NCI-H510A treated with DMSO at 0.1 percent for 48 hours (cell line): Measurements from ENCODE around the gene RBM33.
"Not testable (repeated sequence)": the region's sequence is repeated elsewhere in the genome, so short reads cannot be mapped to it uniquely, and the experiment has no call there.

Source experiments
- DNase-seq: peaks from one replicate; lab custom pipeline; 2025; lab: John Stamatoyannopoulos, UW

The RBM33 gene

DNA sequence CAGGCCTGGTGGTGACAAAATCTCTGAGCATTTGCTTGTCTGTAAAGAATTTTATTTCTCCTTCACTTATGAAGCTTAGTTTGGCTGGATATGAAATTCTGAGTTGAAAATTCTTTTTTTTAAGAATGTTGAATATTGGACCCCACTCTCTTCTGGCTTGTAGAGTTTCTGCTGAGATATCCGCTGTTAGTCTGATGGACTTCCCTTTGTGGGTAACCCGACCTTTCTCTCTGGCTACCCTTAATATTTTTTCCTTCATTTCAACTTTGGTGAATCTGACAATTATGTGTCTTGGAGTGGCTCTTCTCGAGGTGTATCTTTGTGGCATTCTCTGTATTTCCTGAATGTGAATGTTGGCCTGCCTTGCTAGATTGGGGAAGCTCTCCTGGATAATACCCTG is 46.2 kb downstream of the RBM33 start:
- not testable (repeated sequence) for DNase-seq

DNA sequence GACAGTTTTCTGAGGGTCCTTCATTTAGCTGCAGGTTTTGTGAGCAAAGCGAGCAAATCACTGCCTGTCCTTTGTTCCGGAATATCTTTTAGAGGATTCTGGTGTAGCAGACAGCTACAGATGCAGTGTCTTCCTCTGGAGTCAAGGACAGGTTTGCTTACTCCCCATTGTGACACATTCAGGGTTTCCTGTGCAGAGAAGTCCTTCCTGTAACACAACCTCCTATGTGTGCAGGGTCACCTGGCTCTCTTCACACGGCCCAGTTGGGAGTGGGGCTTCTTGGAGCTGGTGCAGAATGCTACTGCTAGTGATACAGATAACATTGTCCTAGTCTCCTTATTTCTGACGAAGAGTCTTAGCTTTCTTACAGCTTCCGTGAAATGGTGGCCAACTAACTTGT is 47.9 kb downstream of the RBM33 start:
- no peak for DNase-seq

DNA sequence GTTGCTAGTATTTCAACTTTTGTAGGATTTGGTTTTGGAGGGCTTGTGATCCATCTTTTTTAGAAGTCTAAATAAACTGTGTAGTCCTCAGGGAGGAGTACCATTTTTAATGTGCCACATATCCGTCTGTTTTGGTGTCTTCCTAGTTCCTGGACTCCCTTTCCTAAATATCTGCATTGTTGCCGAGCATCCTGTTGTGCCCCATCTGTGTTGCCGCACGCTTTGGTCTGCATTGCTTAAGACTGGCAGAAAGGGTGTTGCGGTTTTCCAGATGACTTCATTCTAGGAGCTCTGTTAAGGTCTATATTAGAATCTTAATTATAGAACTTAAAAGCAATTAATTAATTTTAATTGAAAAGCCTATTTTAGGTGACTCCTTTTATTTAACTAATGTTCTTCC is 49.4 kb downstream of the RBM33 start:
- no peak for DNase-seq

DNA sequence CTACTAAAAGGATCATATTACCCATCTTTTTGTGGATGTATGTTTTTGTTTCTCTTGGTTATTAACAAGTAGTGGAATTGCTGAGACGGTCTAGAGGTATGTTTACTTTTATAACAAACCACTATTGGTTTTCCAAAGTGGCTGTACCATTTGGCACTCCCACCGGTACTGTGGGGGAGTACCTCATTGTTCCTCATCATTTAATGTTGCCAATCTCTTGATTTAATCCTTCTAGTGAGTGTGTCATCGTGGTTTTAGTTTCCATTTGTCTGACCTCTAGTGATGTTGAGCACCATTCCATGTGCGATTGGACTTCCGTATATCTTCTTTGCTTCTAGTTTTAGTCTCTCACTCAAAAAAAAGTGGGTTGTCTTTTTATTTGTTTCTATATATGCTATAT is 50.4 kb downstream of the RBM33 start:
- DNase-seq, result no peak

DNA sequence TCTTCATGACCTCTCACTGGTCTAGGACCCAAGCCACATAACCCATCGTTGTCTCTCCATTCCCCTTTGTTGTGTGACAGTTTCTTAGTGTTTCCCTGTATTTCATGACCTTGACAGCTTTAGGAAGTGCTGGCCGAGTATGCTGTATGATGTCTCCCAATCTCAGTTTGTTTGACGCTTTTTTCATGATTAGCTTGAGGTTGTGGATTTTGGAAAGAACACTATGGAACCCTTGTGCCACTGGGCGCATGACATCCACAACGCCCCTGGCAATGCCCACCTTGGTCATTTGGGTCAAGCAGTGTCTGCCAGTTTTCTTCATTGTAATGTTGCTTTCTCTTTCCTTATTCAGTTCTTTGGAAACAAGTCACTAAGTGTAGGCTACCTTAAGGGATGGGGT is 52.3 kb downstream of the RBM33 start:
- DNase-seq, result no peak

DNA sequence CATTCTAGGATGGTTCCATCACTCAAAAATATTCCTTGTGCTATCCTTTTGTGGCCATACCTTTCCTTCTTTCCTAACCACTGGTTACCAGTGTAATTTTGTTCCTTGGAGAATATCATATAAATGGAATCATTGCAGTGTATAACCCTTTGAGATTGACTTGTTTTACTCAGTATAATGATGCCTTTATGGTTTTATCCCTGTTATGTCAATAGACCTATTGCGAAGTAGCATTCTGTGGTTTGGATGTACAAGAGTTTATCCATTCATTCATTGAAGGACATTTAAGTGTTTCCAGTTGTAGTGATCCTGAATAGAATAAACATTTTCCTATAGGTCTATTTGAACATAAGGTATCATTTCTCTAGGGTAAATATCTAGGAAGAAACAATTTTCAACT is 54.2 kb downstream of the RBM33 start:
- DNase-seq, result no peak

DNA sequence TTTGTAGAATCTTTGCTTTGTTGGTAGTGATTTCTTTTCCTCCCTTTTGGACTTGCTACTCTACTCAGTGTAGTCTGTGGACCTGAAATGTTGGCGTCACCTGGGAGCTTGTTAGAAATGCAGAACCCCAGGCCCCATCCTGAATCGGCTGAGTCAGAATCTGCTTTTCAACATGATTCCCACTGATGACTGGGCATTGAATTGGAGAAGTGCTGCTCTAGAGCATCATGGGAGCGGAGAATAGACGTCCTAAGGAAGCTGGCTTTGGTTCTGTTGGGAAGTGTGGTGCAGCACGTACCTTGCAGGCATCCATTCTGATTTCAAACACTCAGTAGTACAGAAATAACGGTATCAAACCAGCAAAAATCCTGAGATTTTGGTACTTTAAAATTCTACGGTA is 54.7 kb downstream of the RBM33 start:
- no peak for DNase-seq

DNA sequence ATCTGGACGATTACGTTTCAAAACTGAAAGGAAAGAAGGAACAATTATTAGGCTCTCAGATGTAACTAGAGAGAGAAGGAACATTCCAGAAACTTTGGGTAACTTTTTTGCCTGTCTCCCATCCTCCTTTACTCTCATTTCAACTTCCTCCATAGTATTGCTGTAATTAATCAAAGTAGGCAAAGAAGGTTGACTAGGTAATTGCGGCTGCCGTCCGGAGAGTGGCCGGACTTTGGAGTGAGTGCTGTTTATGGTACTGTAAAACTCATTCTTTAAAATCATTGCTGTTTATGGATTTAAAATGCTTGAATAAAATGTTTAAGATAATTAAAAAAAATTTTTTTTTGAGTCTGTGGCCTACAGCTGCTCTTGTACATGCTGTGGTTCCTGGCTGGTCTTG is 56.4 kb downstream of the RBM33 start:
- DNase-seq, result no peak

DNA sequence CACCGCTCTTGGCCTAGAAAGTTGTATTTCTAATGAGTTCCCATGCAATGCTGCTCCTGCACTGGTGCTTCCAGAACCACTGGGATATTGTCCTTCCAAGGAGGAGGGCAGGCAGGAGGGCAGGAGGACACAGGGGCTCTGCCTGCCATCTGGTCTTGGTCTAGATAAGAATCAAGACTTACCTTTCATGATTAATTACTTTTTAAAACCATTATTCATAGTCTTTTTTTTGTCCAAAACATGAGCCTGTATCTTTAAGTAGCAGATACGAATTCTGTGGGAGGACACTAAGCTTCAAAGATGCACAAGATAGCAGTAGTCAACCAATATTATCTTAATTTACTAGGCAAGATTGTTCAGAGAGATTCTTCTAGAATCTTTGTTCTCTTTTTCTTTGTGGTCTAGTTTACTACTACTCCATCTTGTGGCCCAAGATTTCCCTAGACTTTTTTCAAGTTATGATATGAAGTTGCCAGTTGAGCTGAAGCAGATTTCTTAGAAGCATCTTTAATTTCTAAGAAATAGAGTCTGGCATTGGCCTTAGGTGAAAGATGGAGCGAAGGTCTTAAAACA is 57.6 kb downstream of the RBM33 start:
- no peak for DNase-seq

DNA sequence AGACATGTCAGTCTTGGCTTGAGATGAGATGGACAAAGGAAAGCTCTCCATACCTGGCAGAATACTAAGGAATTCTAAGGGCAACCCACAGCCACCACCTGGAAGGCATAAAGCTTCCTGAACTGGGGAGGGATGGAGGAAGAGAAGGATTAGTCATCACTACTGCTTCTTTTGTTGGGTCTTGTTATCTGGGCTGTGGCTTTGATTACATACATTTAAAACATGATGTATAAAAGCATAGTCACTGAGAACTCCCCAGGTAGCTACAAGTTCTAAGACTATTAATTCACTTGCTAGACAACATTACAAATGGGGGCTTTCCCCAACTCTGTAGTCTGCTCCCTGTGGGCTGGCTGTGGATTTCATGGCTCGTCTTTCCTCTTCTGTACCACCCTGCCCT is 58.2 kb downstream of the RBM33 start:
- DNase-seq, result no peak

DNA sequence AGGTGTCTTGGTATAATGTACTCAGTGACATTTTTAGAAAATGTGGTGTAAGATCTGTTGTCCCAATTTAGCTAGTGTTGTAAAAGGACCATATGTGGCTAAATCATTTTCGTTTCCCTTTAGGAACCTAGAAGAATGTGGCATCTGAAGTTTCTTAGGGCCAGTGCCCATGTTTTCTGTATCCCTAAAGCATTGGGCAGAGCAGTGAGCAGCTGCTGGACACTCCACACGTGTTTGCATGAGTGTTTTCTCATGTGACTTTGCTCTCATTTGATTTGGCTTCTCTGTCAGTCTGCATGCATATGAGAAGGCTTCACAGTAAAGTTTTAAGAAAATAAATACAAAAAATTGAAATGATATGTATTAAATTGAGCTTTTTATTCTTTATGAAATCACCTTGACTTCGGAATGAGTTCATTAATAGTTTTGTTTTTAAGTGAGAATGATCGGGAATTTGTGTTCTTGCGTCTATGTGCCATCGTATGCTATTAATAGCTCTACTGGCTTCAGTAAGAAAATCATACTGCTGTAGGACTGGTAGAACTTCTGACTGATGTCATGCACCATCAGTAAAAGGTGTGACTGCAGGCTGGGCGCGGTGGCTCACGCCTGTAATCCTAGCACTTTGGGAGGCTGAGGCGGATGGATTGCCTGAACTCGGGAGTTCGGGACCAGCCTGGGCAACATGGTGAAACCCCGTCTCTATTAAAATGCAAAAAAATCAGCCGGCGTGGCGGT is 61.3 kb downstream of the RBM33 start:
- no peak for DNase-seq

DNA sequence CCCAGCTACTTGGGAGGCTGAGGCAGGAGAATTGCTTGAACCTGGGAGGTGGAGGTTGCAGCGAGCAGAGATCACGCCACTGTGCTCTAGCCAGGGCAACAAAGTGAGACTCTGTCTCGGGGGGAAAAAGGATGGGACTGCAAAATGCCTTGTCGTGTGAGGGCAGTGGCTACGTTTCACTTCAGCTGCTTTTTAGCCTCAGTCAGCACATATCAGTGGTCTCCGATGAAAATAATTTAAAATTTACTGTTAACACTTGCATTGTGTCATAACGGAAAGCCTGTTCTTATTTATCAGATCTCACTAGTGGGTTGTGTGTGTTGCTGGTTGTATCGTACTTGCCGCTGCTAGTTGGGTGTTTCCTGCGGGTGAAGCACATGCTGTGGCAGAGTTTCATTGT is 61.9 kb downstream of the RBM33 start:
- no peak for DNase-seq

DNA sequence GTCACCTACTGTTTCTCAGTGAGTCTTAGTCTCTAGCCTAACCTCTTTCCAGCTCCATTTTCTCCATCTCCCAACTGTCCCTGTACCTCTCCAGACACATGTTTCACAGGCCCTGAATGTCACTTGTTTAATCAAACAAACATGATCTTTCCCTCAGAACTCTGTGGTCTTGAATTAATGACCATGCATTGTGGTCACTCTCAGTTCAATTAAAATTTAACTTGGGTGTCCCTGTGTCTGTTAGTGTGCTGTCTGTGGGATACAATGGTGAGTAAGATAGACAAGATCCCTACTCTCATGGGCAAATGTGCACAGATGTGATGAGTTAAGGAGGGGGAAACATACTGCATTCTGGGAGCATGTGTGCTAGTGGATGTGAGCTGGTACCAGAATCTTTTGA is 65.0 kb downstream of the RBM33 start:
- DNase-seq, result no peak

DNA sequence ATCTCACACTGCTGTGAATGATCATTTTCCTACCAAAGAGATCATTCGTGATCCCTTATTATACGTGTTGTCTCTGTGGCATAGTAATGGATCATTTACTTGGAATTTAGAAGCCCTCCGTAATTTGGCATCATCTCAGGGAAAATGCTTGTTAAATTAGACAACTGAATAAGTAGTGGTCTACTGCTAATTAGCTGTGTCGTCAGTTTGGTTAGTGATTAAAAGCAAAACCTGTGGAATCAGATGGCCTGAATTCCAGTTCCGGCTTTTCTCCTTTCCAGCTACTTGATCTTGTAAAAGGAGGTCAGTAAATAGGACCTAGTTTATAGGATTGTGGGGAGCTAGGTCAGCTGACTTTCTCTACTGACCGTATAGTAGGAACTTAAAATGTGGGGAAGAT is 65.6 kb downstream of the RBM33 start:
- DNase-seq, result no peak

DNA sequence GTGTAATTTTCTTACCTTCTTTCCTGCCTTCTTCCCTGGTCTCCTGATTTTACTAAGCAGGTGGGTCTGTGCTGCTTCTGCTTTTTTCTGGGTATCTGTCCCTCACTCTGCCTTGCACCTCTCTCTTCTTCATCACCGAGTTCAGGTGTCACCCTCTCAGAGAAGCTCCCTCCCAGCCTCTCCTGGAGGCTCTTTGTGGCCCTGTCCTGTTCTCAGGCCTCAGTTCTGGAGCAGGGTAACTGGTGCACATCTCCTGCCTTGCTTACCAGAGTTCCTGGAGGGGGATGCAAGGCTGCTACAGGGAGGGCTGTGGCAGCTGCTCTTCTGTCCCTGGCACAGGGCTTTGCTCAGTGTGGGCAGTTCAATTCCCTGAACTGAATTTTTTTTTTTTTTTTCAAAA is 66.1 kb downstream of the RBM33 start:
- DNase-seq, result no peak

DNA sequence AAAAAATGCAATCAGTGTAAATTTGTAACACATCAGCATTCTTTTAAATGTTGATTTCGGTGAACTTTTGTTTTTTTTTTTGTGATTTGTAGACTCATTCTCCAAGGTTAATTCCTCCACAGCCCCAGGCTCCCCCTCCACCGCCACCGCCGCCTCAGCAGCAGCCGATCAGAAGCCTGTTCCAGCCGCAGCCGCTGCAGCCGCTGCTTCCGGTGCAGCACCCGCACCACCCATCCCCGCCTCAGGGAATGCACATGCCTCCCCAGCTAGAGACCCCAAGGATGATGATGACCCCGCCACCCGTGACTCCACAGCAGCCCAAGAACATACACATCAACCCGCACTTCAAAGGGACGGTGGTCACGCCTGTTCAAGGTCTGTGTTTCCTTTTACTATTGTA is 66.6 kb downstream of the RBM33 start:
- no peak for DNase-seq

DNA sequence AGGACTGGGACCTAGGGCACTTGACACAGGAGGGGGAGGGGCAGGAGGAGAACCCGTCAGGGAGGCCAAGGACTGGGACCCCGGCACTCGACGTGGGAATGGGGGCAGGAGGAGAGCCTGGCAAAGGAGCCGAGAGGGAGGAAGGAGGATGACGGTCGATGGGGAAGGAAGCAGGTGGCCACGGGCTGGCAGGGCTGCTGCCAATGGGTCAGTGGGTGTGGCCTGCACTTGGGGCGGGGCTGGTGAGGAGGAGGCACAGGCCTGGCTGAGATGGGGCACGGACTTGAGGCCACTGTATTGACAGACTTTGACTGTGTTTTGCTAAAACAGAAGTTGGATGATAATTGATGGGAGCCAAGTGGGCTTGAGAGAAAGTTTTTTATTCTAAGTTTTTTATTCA is 68.9 kb downstream of the RBM33 start:
- no peak for DNase-seq

DNA sequence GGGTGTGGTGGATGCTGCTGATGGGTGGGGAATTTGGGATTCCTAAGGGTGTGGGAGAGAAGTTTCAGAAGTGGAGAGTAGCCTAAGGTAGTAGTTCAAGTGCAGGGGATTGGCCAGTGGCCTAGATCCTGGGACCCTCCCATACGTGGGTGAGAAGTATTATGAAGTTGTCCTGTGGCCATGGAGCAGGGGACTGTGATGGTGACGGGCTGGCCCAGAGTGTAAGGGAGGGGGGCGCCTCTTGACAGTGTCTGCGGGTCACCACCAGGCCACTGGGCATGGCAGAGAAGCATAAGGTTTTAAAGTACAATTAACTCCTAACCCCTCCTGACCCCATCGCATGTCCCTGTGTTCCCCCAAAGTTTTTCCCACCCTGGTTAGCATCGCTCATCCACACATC is 70.2 kb downstream of the RBM33 start:
- DNase-seq, result no peak

DNA sequence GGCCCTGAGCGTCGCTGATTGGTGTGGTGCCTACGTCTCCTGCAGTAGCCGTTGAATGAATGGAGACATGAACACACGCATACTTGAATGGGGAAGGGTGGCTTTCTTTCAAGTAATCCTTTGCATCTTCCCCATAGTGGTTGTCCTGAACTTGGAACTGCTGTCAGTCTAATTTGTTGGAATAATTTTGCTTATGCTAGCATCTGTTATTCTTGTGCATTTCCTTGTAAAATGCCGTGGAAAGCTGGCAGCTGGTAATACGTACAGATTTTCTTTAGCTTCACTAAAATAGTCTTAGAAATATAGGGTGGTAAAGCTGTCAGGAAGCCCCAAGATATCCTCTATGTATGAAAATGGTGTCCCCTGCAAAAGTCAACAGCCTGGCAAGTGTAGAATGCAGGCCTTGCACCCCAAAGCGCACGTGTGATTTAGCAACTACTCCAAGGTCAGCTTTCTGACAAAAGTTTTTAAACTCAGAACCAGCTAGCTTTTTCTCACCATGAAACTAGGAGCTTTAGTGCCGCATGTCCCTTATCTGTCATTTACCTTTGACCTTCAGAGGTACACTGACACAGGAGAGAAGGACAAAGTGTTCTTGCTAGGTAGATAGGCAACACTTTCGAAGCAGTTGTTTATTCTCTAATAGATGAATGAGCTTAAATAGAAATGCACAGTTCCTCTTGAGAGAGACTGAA is 70.8 kb downstream of the RBM33 start:
- no peak for DNase-seq

DNA sequence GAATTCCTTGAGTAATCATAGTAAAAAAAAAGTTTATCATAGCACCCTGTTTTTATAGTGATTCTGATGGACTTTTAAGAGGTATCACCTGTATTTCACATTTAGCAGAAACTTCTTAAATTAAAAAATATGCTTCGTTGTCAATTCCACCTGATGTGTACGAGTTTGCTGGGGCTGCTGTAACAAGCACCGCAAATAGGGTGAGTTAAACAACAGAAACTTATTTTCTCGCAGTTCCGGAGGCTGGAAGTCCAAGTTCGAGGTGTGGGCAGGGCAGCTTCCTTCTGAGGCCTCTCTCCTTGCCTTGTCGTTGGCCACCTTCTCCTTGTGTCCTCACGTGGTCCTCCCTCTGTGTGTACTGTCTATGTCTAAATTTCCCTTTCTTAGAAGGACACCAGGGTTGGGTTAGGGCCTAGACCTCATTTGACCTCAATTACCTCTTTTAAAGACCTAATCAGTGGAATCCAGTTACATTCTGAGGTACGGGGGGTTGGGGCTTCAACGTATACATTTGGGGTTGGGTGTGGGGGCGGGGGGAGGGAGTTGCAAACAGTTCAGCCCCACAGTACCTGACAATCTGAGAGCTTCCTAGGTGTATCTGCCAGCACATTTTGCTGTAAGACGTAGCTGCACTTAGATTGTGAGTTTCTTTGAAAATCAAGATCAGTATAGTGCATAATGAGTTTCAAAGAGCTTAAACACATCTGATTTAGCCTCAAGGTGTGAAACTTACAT is 72.7 kb downstream of the RBM33 start:
- DNase-seq, result no peak

DNA sequence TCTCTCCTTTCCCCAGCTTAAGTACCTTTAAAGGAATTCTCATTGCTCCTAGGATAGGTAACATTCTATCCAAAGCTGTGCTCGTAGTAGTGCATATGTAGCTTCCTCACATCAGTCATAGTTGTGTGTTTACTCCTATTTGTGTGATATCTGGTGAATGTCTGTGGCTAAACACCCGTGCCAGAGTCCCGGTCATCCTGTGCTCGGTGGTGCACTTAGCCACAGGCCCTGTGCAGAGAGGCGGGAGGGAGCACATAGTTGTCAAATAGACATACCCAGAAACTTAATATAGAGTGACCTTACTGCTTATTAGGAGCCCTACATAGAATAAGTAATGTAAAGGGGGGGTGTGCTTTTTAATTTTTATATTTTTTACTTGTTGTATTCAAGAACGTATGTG is 76.6 kb downstream of the RBM33 start:
- DNase-seq, result no peak

DNA sequence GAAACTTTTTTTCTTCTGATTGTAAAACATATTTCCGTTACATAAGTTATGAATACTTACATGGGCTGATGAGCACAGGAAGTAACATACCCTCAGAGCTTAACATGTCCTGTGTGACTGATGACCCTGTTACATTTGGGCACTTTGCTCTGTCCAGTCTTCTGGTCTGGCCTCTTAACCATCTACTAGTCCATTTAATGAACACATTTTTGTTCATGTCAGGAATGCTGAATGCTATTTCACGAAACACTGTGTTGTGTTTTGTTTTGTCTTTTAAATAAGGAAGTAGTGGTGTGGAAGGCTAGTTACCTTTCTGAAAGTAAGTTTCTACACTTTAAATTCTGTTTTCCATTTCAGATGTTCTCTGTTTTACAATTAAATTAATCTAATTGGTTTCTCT is 77.7 kb downstream of the RBM33 start:
- DNase-seq, result no peak

DNA sequence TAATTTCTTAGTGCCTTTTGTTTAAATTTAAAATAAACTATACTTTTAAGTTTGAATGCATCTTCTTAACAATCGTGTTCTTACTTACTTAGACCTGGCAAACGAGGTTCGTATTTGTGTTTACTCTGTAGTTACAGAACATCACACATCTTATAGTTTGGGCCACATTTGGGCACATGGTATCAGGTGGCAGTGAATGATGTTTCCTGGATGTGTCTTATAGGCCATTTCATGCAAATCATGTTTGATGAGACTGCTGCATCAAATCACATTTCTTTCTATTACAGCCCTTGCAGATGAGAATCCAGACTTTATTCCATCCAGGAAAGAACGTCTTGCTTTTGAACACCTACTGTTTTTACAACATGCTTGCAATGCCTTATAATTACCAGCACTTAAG is 78.5 kb downstream of the RBM33 start:
- DNase-seq, result no peak
